ENCODE measurements around the gene NTMT1.

- TF ChIP-seq, protein P1, sequence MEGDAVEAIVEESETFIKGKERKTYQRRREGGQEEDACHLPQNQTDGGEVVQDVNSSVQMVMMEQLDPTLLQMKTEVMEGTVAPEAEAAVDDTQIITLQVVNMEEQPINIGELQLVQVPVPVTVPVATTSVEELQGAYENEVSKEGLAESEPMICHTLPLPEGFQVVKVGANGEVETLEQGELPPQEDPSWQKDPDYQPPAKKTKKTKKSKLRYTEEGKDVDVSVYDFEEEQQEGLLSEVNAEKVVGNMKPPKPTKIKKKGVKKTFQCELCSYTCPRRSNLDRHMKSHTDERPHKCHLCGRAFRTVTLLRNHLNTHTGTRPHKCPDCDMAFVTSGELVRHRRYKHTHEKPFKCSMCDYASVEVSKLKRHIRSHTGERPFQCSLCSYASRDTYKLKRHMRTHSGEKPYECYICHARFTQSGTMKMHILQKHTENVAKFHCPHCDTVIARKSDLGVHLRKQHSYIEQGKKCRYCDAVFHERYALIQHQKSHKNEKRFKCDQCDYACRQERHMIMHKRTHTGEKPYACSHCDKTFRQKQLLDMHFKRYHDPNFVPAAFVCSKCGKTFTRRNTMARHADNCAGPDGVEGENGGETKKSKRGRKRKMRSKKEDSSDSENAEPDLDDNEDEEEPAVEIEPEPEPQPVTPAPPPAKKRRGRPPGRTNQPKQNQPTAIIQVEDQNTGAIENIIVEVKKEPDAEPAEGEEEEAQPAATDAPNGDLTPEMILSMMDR (IDR thresholded peaks at IDR 0.05), result no peak
- TF ChIP-seq POLR2A (IDR thresholded peaks at IDR 0.05), result no peak
These were observed 9.4 kb downstream of the NTMT1 start for GRCh38 chr9:129635099-129636065.
